Loucy (cell line): ENCODE measurements around the gene FARP1.

ENCODE experiments used
- H2AFZ ChIP-seq: fragments of 200-600 bp; sonication (generic); 2 replicates; pipeline ENCODE4 v1.6.0; 2016; ENCODE audit warnings: antibody characterized with exemption, mild to moderate bottlenecking, low read length, moderate library complexity
- H3F3A ChIP-seq: fragments of 200-600 bp; 2 replicates; pipeline ENCODE4 v1.6.0; 2016; ENCODE audit warnings: antibody characterized with exemption, low read depth, mild to moderate bottlenecking
- H3K27me3 ChIP-seq: fragments of 200-600 bp; sonication (generic); 2 replicates; pipeline ENCODE4 v1.6.1; 2014; ENCODE audit warnings: low read length, mild to moderate bottlenecking; ENCODE audit not compliant: insufficient read depth, poor library complexity, severe bottlenecking
- H3K36me3 ChIP-seq: fragments of 200-600 bp; sonication (generic); 2 replicates; pipeline ENCODE4 v1.6.1; 2016; ENCODE audit warnings: low read length; ENCODE audit not compliant: insufficient read depth
- H3K4me1 ChIP-seq: fragments of 200-600 bp; sonication (generic); 2 replicates; pipeline ENCODE4 v1.5.1; 2014; ENCODE audit warnings: low read length, mild to moderate bottlenecking; ENCODE audit not compliant: insufficient read depth, poor library complexity, severe bottlenecking
- H3K4me2 ChIP-seq: fragments of 200-600 bp; sonication (generic); 2 replicates; pipeline ENCODE4 v1.6.0; 2014; ENCODE audit warnings: antibody characterized with exemption, low read length, low read depth, mild to moderate bottlenecking; ENCODE audit not compliant: poor library complexity, severe bottlenecking
- H3K4me3 ChIP-seq: fragments of 200-600 bp; sonication (generic); 2 replicates; pipeline ENCODE4 v1.5.1; 2014; ENCODE audit warnings: low read length, mild to moderate bottlenecking, mixed read lengths; ENCODE audit not compliant: poor library complexity, severe bottlenecking
- H3K79me2 ChIP-seq: fragments of 200-600 bp; sonication (generic); 2 replicates; pipeline ENCODE4 v1.6.1; 2014; ENCODE audit warnings: low read length; ENCODE audit not compliant: insufficient read depth
- H3K9ac ChIP-seq: fragments of 200-600 bp; sonication (generic); 2 replicates; pipeline ENCODE4 v1.6.0; 2014; ENCODE audit warnings: mild to moderate bottlenecking, low read depth, low read length, moderate library complexity; ENCODE audit not compliant: poor library complexity, severe bottlenecking
- H3K9me2 ChIP-seq: fragments of 200-600 bp; sonication (generic); replicated peaks from 2 replicates; pipeline ENCODE4 v1.6.1; 2016; ENCODE audit warnings: low read depth, low read length, mixed read lengths
- H3K9me3 ChIP-seq: fragments of 200-600 bp; sonication (generic); 2 replicates; pipeline ENCODE4 v1.6.1; 2014; ENCODE audit warnings: mild to moderate bottlenecking, antibody characterized with exemption, low read length, low read depth; ENCODE audit not compliant: insufficient read depth
- H4K20me1 ChIP-seq: fragments of 200-600 bp; sonication (generic); 2 replicates; pipeline ENCODE4 v1.6.0; 2014; ENCODE audit warnings: antibody characterized with exemption, low read length, mild to moderate bottlenecking; ENCODE audit not compliant: insufficient read depth, poor library complexity, severe bottlenecking
- EZH2phosphoT487 ChIP-seq: fragments of 200-600 bp; IDR thresholded peaks from 2 replicates; pipeline ENCODE4 v1.6.1; 2018; ENCODE audit warnings: antibody characterized with exemption, mild to moderate bottlenecking, moderate library complexity, borderline replicate concordance
- TF ChIP-seq, protein P1 (sequence below): fragments of 200-600 bp; sonication (generic); conservative IDR thresholded peaks from 2 replicates; pipeline ENCODE4 v1.5.1; 2014; ENCODE audit warnings: mild to moderate bottlenecking, antibody characterized with exemption, low read length

Gene FARP1

GRCh38 chr13:98409281-98409680 is 266.4 kb downstream of the FARP1 start:
- H3K9ac ChIP-seq: no peak overlapping the region
- H3K4me3 ChIP-seq: no peak overlapping the region
- H3K36me3 ChIP-seq: no peaks in the 10 kb centered on the region
- H4K20me1 ChIP-seq: no peaks in the 10 kb centered on the region
- no peaks in the 10 kb centered on the region for H3K79me2 ChIP-seq
- no peaks in the 10 kb centered on the region for H3F3A ChIP-seq
- no peaks in the 10 kb centered on the region for H3K27me3 ChIP-seq
- no peak overlapping the region for H3K4me2 ChIP-seq
- H3K9me2 ChIP-seq: no peaks in the 10 kb centered on the region
- H2AFZ ChIP-seq: no peak overlapping the region
- TF ChIP-seq EZH2phosphoT487: no peak
- TF ChIP-seq, protein P1, sequence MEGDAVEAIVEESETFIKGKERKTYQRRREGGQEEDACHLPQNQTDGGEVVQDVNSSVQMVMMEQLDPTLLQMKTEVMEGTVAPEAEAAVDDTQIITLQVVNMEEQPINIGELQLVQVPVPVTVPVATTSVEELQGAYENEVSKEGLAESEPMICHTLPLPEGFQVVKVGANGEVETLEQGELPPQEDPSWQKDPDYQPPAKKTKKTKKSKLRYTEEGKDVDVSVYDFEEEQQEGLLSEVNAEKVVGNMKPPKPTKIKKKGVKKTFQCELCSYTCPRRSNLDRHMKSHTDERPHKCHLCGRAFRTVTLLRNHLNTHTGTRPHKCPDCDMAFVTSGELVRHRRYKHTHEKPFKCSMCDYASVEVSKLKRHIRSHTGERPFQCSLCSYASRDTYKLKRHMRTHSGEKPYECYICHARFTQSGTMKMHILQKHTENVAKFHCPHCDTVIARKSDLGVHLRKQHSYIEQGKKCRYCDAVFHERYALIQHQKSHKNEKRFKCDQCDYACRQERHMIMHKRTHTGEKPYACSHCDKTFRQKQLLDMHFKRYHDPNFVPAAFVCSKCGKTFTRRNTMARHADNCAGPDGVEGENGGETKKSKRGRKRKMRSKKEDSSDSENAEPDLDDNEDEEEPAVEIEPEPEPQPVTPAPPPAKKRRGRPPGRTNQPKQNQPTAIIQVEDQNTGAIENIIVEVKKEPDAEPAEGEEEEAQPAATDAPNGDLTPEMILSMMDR: no peak
- H3K9me3 ChIP-seq: no peaks in the 10 kb centered on the region
- H3K4me1 ChIP-seq: peaks cover 11% of the 10 kb centered on the region

DNA sequence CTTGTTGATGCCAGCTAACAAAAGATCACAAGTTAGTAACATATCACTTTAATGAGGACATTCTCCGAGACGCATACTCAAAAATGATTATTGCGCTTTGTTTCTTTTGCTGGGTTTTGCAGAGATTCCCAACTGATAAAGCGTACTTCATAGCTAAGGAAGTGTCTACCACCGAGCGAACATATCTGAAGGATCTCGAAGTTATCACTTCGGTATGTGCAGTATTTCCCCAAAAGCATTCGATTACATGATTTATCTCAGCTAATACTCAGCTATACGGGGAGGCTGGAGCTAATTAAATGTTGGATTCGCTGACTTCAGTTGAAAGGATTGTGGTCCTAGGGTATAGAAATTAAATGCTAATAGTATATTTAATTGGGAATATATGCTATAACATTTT is 267.7 kb downstream of the FARP1 start:
- H3K9ac ChIP-seq: no peak overlapping the region
- H3K4me3 ChIP-seq: no peak overlapping the region
- H3K4me2 ChIP-seq: no peak overlapping the region
- H3K4me1 ChIP-seq: peaks cover 11% of the 10 kb centered on the region
- H3F3A ChIP-seq: no peaks in the 10 kb centered on the region
- H3K79me2 ChIP-seq: no peaks in the 10 kb centered on the region
- no peak overlapping the region for H2AFZ ChIP-seq
- no peaks in the 10 kb centered on the region for H3K36me3 ChIP-seq
- no peaks in the 10 kb centered on the region for H3K9me3 ChIP-seq
- no peaks in the 10 kb centered on the region for H3K27me3 ChIP-seq
- no peak for TF ChIP-seq EZH2phosphoT487
- TF ChIP-seq, protein P1: no peak
- H4K20me1 ChIP-seq: no peaks in the 10 kb centered on the region
- no peaks in the 10 kb centered on the region for H3K9me2 ChIP-seq

DNA sequence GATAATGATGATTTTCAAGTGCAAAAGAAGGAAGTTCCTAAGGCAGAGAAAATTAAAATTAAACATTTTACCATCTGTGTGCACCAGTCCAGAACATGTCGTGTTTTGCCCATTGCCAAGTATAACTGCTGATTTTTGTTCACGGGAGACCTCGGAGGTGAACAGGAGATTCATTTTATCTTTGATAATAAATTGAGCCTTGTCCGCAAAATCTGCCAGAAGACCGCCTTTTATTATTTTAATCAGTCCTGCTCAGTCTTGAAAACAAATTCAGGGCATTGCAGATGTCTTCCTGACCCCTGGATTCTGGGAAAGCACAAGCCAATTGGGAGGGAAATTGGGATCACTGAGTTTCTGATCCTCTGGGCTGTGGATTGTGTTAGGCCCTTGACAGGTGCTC is 268.1 kb downstream of the FARP1 start:
- Histone ChIP-seq H3K27me3 (no peaks in the 10 kb centered on the region), H3K36me3 (no peaks in the 10 kb centered on the region), H3K4me3 (no peak overlapping the region), H3K79me2 (no peaks in the 10 kb centered on the region), H3F3A (no peaks in the 10 kb centered on the region), H3K9me3 (no peaks in the 10 kb centered on the region), H3K4me1 (peaks cover 11% of the 10 kb centered on the region), H4K20me1 (no peaks in the 10 kb centered on the region), H2AFZ (no peak overlapping the region), H3K9ac (no peak overlapping the region), H3K4me2 (no peak overlapping the region), H3K9me2 (no peaks in the 10 kb centered on the region)
- TF ChIP-seq, protein P1: no peak
- no peak for TF ChIP-seq EZH2phosphoT487
